HL-60 (cell line): Measurements from ENCODE around the gene HSDL1.

Source experiments
- DNase-seq, 2 experiments: peaks; one replicate each; pipeline ENCODE4 v3.0.0-alpha.2; 2010 to 2020; ENCODE audit warnings: low read depth in 1 of 2, low spot score in 1 of 2
- H3K27ac ChIP-seq: fragments of 250-450 bp; sonication (Bioruptor Pico); replicated peaks from 2 replicates; pipeline ENCODE4 v1.5.1; 2020; ENCODE audit warnings: mild to moderate bottlenecking, moderate library complexity
- H3K27me3 ChIP-seq: fragments of 250-450 bp; sonication (Bioruptor Pico); 2 replicates; pipeline ENCODE4 v1.5.1; 2021; ENCODE audit warnings: mild to moderate bottlenecking, moderate library complexity; ENCODE audit not compliant: insufficient read depth, poor library complexity, severe bottlenecking
- H3K4me3 ChIP-seq: replicated peaks from 2 replicates; pipeline ENCODE4 v1.5.1; 2011; ENCODE audit warnings: mild to moderate bottlenecking, control low read depth, low read length; ENCODE audit not compliant: insufficient read depth
- CTCF ChIP-seq: IDR thresholded peaks from one replicate; pipeline ENCODE4 v1.5.1; 2011; ENCODE audit warnings: low read length, control low read depth, inconsistent platforms; ENCODE audit not compliant: insufficient read depth
- GABPA ChIP-seq: IDR thresholded peaks from 2 replicates; pipeline ENCODE4 v1.6.1; 2012; ENCODE audit warnings: low read depth
- POLR2AphosphoS5 ChIP-seq: IDR thresholded peaks from 2 replicates; pipeline ENCODE4 v1.6.1; 2012; ENCODE audit warnings: low read depth
- SPI1 ChIP-seq: IDR thresholded peaks from 2 replicates; pipeline ENCODE4 v1.6.1; 2012; ENCODE audit warnings: low read depth, mild to moderate bottlenecking, borderline replicate concordance
- TF ChIP-seq, protein P1 (sequence below): IDR thresholded peaks from 2 replicates; pipeline ENCODE4 v1.6.1; 2012; ENCODE audit warnings: low read depth; ENCODE audit not compliant: insufficient replicate concordance

The HSDL1 gene

DNA sequence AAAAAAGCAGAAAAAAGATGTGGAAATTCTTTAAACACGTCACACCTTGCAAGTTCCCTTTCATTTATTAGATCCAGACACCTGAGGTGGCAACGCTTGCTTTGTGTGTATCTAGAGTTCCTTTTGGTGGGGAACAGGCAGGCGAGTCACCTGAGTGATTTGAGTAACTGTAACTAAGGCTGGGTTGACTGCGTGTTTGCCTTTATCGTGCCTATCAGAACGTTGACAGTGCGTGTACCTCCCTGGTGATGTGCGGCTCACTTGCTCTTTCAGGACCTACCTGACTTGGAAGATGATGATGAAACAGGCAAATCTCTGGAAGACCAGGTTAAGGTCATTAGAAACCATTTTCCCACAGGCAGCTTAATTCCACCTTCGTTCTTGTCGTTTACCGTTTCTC, 29.4 kb upstream of the HSDL1 start:
- H3K27ac ChIP-seq: no peak overlapping the region
- no peak for TF ChIP-seq SPI1
- no peak for TF ChIP-seq CTCF
- TF ChIP-seq, protein P1, sequence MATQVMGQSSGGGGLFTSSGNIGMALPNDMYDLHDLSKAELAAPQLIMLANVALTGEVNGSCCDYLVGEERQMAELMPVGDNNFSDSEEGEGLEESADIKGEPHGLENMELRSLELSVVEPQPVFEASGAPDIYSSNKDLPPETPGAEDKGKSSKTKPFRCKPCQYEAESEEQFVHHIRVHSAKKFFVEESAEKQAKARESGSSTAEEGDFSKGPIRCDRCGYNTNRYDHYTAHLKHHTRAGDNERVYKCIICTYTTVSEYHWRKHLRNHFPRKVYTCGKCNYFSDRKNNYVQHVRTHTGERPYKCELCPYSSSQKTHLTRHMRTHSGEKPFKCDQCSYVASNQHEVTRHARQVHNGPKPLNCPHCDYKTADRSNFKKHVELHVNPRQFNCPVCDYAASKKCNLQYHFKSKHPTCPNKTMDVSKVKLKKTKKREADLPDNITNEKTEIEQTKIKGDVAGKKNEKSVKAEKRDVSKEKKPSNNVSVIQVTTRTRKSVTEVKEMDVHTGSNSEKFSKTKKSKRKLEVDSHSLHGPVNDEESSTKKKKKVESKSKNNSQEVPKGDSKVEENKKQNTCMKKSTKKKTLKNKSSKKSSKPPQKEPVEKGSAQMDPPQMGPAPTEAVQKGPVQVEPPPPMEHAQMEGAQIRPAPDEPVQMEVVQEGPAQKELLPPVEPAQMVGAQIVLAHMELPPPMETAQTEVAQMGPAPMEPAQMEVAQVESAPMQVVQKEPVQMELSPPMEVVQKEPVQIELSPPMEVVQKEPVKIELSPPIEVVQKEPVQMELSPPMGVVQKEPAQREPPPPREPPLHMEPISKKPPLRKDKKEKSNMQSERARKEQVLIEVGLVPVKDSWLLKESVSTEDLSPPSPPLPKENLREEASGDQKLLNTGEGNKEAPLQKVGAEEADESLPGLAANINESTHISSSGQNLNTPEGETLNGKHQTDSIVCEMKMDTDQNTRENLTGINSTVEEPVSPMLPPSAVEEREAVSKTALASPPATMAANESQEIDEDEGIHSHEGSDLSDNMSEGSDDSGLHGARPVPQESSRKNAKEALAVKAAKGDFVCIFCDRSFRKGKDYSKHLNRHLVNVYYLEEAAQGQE: no peak
- TF ChIP-seq POLR2AphosphoS5: no peak
- TF ChIP-seq GABPA: no peak
- H3K27me3 ChIP-seq: no peaks in the 10 kb centered on the region
- no peak for DNase-seq
- H3K4me3 ChIP-seq: no peak overlapping the region

- DNase-seq: no peak
- no peaks in the 10 kb centered on the region for H3K27me3 ChIP-seq
- no peak overlapping the region for H3K4me3 ChIP-seq
- no peak overlapping the region for H3K27ac ChIP-seq
- TF ChIP-seq GABPA (no peak), POLR2AphosphoS5 (no peak), SPI1 (no peak), CTCF (no peak)
- TF ChIP-seq, protein P1: no peak
These were observed 24.9 kb upstream of the HSDL1 start for GRCh38 chr16:84169765-84170310.

DNA sequence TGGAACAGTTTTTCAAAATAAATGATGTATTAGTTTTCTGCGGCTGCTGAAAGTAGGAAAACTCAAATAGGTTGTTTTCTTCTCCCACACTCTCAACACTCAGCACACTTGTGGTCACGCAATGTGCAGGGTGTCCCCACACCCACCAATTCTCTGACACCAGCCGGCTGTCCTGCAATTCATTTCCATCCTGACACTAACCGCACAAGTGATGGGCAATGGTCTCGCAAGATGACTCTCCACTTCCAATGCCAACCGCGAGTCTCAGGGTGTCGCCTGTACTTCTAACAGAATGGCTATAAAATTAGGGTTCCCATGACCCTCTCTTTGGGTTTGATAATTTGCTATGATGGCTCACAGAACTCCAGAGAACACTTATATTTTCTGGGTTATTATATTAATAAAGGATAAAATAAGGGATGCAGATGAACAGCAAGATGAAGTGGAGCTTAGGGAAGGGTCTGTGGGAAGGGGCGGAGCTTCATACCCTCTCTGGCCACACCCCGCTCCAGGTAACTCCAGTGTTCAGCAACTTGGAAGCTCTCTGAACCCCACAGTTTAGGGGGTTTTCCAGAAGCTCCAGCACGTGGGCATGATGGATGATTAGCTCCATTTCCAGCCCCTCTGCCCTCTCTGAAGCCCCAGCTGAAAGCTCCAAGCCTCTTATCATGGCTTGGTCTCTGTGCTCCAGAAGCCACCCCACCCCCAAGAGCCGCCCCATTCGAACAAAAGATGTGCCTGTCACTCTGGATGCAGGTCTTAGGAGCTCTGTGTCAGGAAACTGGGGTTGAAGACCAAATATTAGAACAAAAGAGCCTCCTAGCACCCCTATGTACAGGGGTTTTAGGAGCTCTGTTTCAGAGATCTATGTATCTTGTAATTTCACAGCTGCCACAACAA, 22.1 kb upstream of the HSDL1 start:
- no peak for DNase-seq
- H3K27me3 ChIP-seq: no peaks in the 10 kb centered on the region
- TF ChIP-seq, protein P1: no peak
- TF ChIP-seq SPI1 (no peak), POLR2AphosphoS5 (no peak), CTCF (no peak), GABPA (no peak)
- H3K27ac ChIP-seq: no peak overlapping the region
- H3K4me3 ChIP-seq: no peak overlapping the region
